Measurements from ENCODE around the gene CD68. TPM values are rescaled to one million over a fixed set of nuclear protein-coding genes. Genes with fewer than 3 reads are reported as not detected.

Gene CD68
- total and polyA plus RNA-seq, 3 donors from 2014 or later: 2.0 to 54.8 (median 6.4) TPM

GRCh38 chr17:7541074-7541621, 38.3 kb upstream of the CD68 start:
- DNase-seq: no peak
- Histone ChIP-seq H3K9me3 (no peaks in the 10 kb centered on the region), H3K27ac (no peak overlapping the region), H3K27me3 (no peaks in the 10 kb centered on the region), H3K36me3 (ENCODE audit: low read depth, missing control alignments) (no peaks in the 10 kb centered on the region), H3K4me3 (no peak overlapping the region), H3K4me1 (peaks cover 6% of the 10 kb centered on the region)
- intact Hi-C loops (cut with DNase I; ENCODE audit: low total_unique reads): no loop called here
- WGBS, 2 donors: 93 to 96% methylated on average over 9 of the region's 9 CpGs
- TF ChIP-seq CTCF (IDR thresholded peaks at IDR 0.05): no peak

GRCh38 chr17:7544911-7545310, 34.5 kb upstream of the CD68 start:
- no peaks in the 10 kb centered on the region for H3K36me3 ChIP-seq (ENCODE audit: low read depth, missing control alignments)
- no peak for DNase-seq
- peak overlapping the region in 1 of 2 donors; percentile 72 for H3K27ac ChIP-seq
- intact Hi-C loops (cut with DNase I; ENCODE audit: low total_unique reads): no loop called here
- H3K4me1 ChIP-seq: peaks cover 6% of the 10 kb centered on the region
- WGBS, 2 donors: 47 to 50% methylated on average over 6 of the region's 6 CpGs
- TF ChIP-seq POLR2A (IDR thresholded peaks at IDR 0.05) (no peak), CTCF (IDR thresholded peaks at IDR 0.05) (no peak)
- H3K4me3 ChIP-seq: no peak overlapping the region
- no peaks in the 10 kb centered on the region for H3K9me3 ChIP-seq
- H3K27me3 ChIP-seq: no peaks in the 10 kb centered on the region

- H3K27me3 ChIP-seq: no peaks in the 10 kb centered on the region
- peak within 1 kb of the TSS; percentile 57 to 63 for H3K4me3 ChIP-seq
- DNase-seq: peak; percentile 63
- no peaks in the 10 kb centered on the region for H3K9me3 ChIP-seq
- TF ChIP-seq POLR2A (IDR thresholded peaks at IDR 0.05): no peak
- no peak for TF ChIP-seq CTCF (IDR thresholded peaks at IDR 0.05)
- H3K4me1 ChIP-seq: peaks cover 6% of the 10 kb centered on the region
- intact Hi-C loops (cut with DNase I; ENCODE audit: low total_unique reads): no loop called here
- peak within 1 kb of the TSS; percentile 47 to 71 for H3K27ac ChIP-seq
- whole genome bisulfite sequencing, 2 donors: 0 to 2% methylated on average over 11 to 58 of the region's 65 CpGs
- H3K36me3 ChIP-seq (ENCODE audit: low read depth, missing control alignments): no peaks in the 10 kb centered on the region
Measured at GRCh38 chr17:7548585-7549400, 30.6 kb upstream of the CD68 start, which contains the start of gene TNFSF12. TNFSF12 (plus strand) TSS chr17:7549058; CDS start chr17:7549154, 96 bp downstream.

- peaks cover 6% of the 10 kb centered on the region for H3K4me1 ChIP-seq
- H3K27ac ChIP-seq: peak overlapping the region; percentile 47 to 71
- peak overlapping the region; percentile 57 to 63 for H3K4me3 ChIP-seq
- whole genome bisulfite sequencing, 2 donors: 43 to 69% methylated on average over 10 to 20 of the region's 20 CpGs
- no peaks in the 10 kb centered on the region for H3K9me3 ChIP-seq
- DNase-seq: no peak
- TF ChIP-seq CTCF (IDR thresholded peaks at IDR 0.05): no peak
- TF ChIP-seq POLR2A (IDR thresholded peaks at IDR 0.05): no peak
- intact Hi-C loops (cut with DNase I; ENCODE audit: low total_unique reads): no loop called here
- H3K36me3 ChIP-seq (ENCODE audit: low read depth, missing control alignments): no peaks in the 10 kb centered on the region
- no peaks in the 10 kb centered on the region for H3K27me3 ChIP-seq
Measured at GRCh38 chr17:7549401-7550055, 29.9 kb upstream of the CD68 start.
